HG02840 (cell line): ENCODE measurements around the gene SLC25A21.
"Not testable (repeated sequence)": the region's sequence is repeated elsewhere in the genome, so short reads cannot be mapped to it uniquely, and the experiment has no call there.

Experiments
- ATAC-seq: cut with Tn5 transposase; IDR thresholded peaks from one replicate; pipeline ENCODE4 v1.9.1; 2021; ENCODE audit warnings: mild to moderate bottlenecking, moderate library complexity, moderate number of reproducible peaks; ENCODE audit not compliant: unreplicated experiment, low FRiP score

SLC25A21 gene

GRCh38 chr14:37093364-37093763 lies 79.0 kb downstream of the SLC25A21 start:
- ATAC-seq: no peak

- no peak for ATAC-seq
These were observed 80.8 kb downstream of the SLC25A21 start for GRCh38 chr14:37091651-37092050.

- ATAC-seq: no peak
These were observed 82.4 kb downstream of the SLC25A21 start for GRCh38 chr14:37090026-37090425.

GRCh38 chr14:37089410-37089809 lies 83.0 kb downstream of the SLC25A21 start:
- no peak for ATAC-seq

GRCh38 chr14:37088356-37089215 lies 83.8 kb downstream of the SLC25A21 start:
- ATAC-seq: no peak

GRCh38 chr14:37087520-37087919 lies 84.9 kb downstream of the SLC25A21 start:
- ATAC-seq: no peak

GRCh38 chr14:37083599-37083998 lies 88.8 kb downstream of the SLC25A21 start:
- ATAC-seq: no peak

GRCh38 chr14:37082449-37082848 lies 90.0 kb downstream of the SLC25A21 start:
- no peak for ATAC-seq

- no peak for ATAC-seq
These were observed 90.5 kb downstream of the SLC25A21 start for GRCh38 chr14:37081856-37082255.

GRCh38 chr14:37081218-37081617 lies 91.2 kb downstream of the SLC25A21 start:
- no peak for ATAC-seq

GRCh38 chr14:37078131-37078530 lies 94.3 kb downstream of the SLC25A21 start:
- no peak for ATAC-seq

- ATAC-seq: not testable (repeated sequence)
These were observed 98.1 kb downstream of the SLC25A21 start for GRCh38 chr14:37074320-37074719.

GRCh38 chr14:37063467-37064240 lies 108.8 kb downstream of the SLC25A21 start:
- no peak for ATAC-seq

GRCh38 chr14:37062191-37062803 lies 110.1 kb downstream of the SLC25A21 start:
- ATAC-seq: no peak

GRCh38 chr14:37061697-37062096 lies 110.7 kb downstream of the SLC25A21 start:
- ATAC-seq: no peak

GRCh38 chr14:37060496-37061260 lies 111.7 kb downstream of the SLC25A21 start:
- ATAC-seq: no peak

- no peak for ATAC-seq
These were observed 114.6 kb downstream of the SLC25A21 start for GRCh38 chr14:37057776-37058175.

- no peak for ATAC-seq
These were observed 115.9 kb downstream of the SLC25A21 start for GRCh38 chr14:37056473-37056872.

GRCh38 chr14:37054869-37055268 lies 117.5 kb downstream of the SLC25A21 start:
- ATAC-seq: no peak

- ATAC-seq: no peak
These were observed 118.3 kb downstream of the SLC25A21 start for GRCh38 chr14:37054144-37054543.
